ENCODE data around the gene ACADM.
"Not testable (repeated sequence)": the region's sequence is repeated elsewhere in the genome, so short reads cannot be mapped to it uniquely, and the experiment has no call there.

Gene ACADM

GRCh38 chr1:75796376-75797272 is 72.1 kb downstream of the ACADM start, which contains the start of gene MSH4:
Gene MSH4, plus strand, starts transcription at chr1:75796882. Its CDS starts 104 bp downstream, at chr1:75796986.
- no peak for DNase-seq

GRCh38 chr1:75797273-75797588 is 72.7 kb downstream of the ACADM start:
- DNase-seq, result no peak

GRCh38 chr1:75797606-75798216 is 73.2 kb downstream of the ACADM start:
- DNase-seq, result no peak

GRCh38 chr1:75801480-75801879 is 77.0 kb downstream of the ACADM start:
- DNase-seq, result not testable (repeated sequence)

- DNase-seq, result no peak
Observed at GRCh38 chr1:75808921-75809320, 84.4 kb downstream of the ACADM start.

GRCh38 chr1:75810113-75810512 is 85.6 kb downstream of the ACADM start:
- not testable (repeated sequence) for DNase-seq

GRCh38 chr1:75811211-75811981 is 86.9 kb downstream of the ACADM start:
- DNase-seq, result no peak

- no peak for DNase-seq
Observed at GRCh38 chr1:75812065-75812464, 87.6 kb downstream of the ACADM start.
